IgD-negative memory B cell (primary cell): Measurements from ENCODE around the gene RNF168. TPM values are rescaled to one million over a fixed set of nuclear protein-coding genes. Genes with fewer than 3 reads are reported as not detected.
"Not testable (repeated sequence)": the region's sequence is repeated elsewhere in the genome, so short reads cannot be mapped to it uniquely, and the experiment has no call there.

Experiments used
- H3K27ac Mint-ChIP-seq, 3 donors: one replicate each; pipeline ENCODE4 v1.8.0; 2020 to 2022; ENCODE audit warnings: mild to moderate bottlenecking in 3 of 3, mixed read lengths in 3 of 3, moderate library complexity in 1 of 3
- H3K27me3 Mint-ChIP-seq: one replicate; pipeline ENCODE4 v1.8.0; 2021; ENCODE audit warnings: mixed read lengths
- H3K36me3 Mint-ChIP-seq: one replicate; pipeline ENCODE4 v1.8.0; 2020; ENCODE audit warnings: mild to moderate bottlenecking, mixed read lengths
- H3K4me1 Mint-ChIP-seq, 3 donors: one replicate each; pipeline ENCODE4 v1.8.0; 2020 to 2022; ENCODE audit warnings: mixed read lengths in 3 of 3, mild to moderate bottlenecking in 1 of 3
- H3K4me3 Mint-ChIP-seq, 4 donors: one replicate each; pipeline ENCODE4 v1.8.0; 2020 to 2022; ENCODE audit warnings: mild to moderate bottlenecking in 4 of 4, mixed read lengths in 4 of 4, moderate library complexity in 3 of 4
- H3K9me3 Mint-ChIP-seq, 3 donors: one replicate each; pipeline ENCODE4 v1.8.0; 2020 to 2021; ENCODE audit warnings: mixed read lengths in 3 of 3, mild to moderate bottlenecking in 1 of 3
- polyA plus RNA-seq: library from polyadenylated mRNA; unstranded; fragments of 300-500 nt; fragmentation: Illumina TruSeq; gene quantifications from one replicate; pipeline ENCODE4 v1.2.3, GENCODE V29; 2021

Gene RNF168
- polyA plus RNA-seq, 1 donor from 2014 or later, result 13.1 TPM

- peaks cover 6% of the 10 kb centered on the region for H3K36me3 Mint-ChIP-seq
- peaks cover 0 to 6% (median 0%) of the 10 kb centered on the region in 3 donors for H3K4me1 Mint-ChIP-seq
- H3K9me3 Mint-ChIP-seq, result peaks cover 0 to 2% (median 0%) of the 10 kb centered on the region in 3 donors
- no peak overlapping the region for H3K4me3 Mint-ChIP-seq
- no peaks in the 10 kb centered on the region for H3K27me3 Mint-ChIP-seq
- no peak overlapping the region for H3K27ac Mint-ChIP-seq
Observed at GRCh38 chr3:196463478-196463756, 40.2 kb downstream of the RNF168 start.

- not testable (repeated sequence) for H3K27ac Mint-ChIP-seq
Observed at GRCh38 chr3:196462680-196463477, 40.7 kb downstream of the RNF168 start.

GRCh38 chr3:196458063-196458462 lies 45.5 kb downstream of the RNF168 start:
- Mint-ChIP-seq H3K4me3 (no peak overlapping the region), H3K27me3 (no peaks in the 10 kb centered on the region), H3K27ac (no peak overlapping the region), H3K4me1 (peaks cover 0 to 4% (median 0%) of the 10 kb centered on the region in 3 donors), H3K36me3 (peaks cover under 1% of the 10 kb centered on the region), H3K9me3 (peaks cover 0 to 2% (median 0%) of the 10 kb centered on the region in 3 donors)

More at GRCh38 chr3:196462680-196463477, 40.7 kb downstream of the RNF168 start:
- H3K9me3 Mint-ChIP-seq, H3K36me3 Mint-ChIP-seq, H3K27me3 Mint-ChIP-seq, H3K4me3 Mint-ChIP-seq, H3K4me1 Mint-ChIP-seq: not testable (repeated sequence)

DNA sequence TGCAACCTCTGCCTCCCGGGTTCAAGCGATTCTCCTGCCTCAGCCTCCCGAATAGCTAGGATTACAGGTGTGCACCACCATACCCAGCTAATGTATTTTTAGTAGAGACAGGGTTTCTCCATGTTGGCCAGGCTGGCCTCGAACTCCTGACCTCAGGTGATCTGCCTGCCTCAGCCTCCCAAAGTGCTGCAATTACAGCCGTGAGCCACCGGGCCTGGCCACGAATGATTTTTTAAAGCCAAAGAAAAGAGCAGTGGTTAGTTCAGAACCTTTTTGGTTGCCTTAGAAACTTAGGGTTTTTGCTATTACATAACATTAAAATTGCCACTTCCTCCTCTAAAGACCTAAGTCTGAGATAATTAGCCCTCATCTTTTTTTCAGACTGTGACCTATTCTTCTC lies 46.1 kb downstream of the RNF168 start:
- not testable (repeated sequence) for H3K27me3 Mint-ChIP-seq, H3K36me3 Mint-ChIP-seq, H3K9me3 Mint-ChIP-seq, H3K4me3 Mint-ChIP-seq, H3K4me1 Mint-ChIP-seq
- peak overlapping the region in 2 of 3 donors; percentile 12 to 63 for H3K27ac Mint-ChIP-seq

DNA sequence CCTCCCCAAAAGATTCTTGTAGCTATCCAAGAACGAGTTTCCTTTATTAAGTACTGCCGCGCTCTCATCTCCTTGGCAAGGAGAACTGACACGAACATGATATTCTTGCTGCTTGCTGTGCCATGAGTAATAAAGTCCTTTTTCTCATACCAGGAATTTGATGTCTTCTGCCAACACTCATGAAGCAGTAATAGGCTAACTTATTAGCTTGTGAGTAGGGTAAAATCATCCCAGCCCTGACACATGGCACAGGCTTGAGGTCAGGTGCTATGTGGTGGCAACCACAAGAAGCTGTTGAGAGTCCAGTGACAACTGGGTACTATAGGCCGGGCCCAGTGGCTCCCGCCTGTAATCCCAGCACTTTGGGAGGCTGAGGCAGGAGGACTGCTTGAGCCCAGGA lies 48.6 kb downstream of the RNF168 start:
- peaks cover 0 to 4% (median 0%) of the 10 kb centered on the region in 3 donors for H3K4me1 Mint-ChIP-seq
- no peaks in the 10 kb centered on the region for H3K27me3 Mint-ChIP-seq

DNA sequence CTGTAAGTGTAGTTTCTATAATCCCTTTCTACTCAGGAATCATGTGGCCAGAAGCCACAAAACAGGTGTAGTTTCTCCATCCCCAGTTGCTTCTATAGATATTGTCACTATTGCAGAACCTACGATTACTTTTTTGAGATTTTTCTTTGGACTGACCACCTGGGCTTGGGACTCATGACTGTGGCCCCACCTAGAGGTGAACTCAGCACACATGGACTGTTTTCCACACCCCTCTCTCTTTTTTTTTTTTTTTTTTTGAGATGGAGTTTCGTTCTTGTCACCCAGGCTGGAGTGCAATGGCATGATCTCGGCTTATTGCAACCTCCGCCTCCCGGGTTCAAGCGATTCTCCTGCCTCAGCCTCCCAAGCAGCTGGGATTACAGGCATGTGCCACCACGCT lies 58.2 kb downstream of the RNF168 start:
- H3K9me3 Mint-ChIP-seq, H3K27me3 Mint-ChIP-seq, H3K4me3 Mint-ChIP-seq, H3K36me3 Mint-ChIP-seq, H3K27ac Mint-ChIP-seq: not testable (repeated sequence)
- peaks cover 9 to 11% (median 10%) of the 10 kb centered on the region in 3 donors for H3K4me1 Mint-ChIP-seq

More for the DNA sequence above, 48.6 kb downstream of the RNF168 start:
- Mint-ChIP-seq H3K27ac (no peak overlapping the region), H3K36me3 (peaks cover 7% of the 10 kb centered on the region), H3K4me3 (no peak overlapping the region), H3K9me3 (no peaks in the 10 kb centered on the region)

- Mint-ChIP-seq H3K4me1 (peaks cover 13 to 16% (median 15%) of the 10 kb centered on the region in 3 donors), H3K36me3 (peaks cover 7% of the 10 kb centered on the region), H3K4me3 (no peak overlapping the region), H3K27me3 (no peaks in the 10 kb centered on the region), H3K9me3 (no peaks in the 10 kb centered on the region), H3K27ac (no peak overlapping the region)
Observed at GRCh38 chr3:196444500-196444894, 59.1 kb downstream of the RNF168 start.

DNA sequence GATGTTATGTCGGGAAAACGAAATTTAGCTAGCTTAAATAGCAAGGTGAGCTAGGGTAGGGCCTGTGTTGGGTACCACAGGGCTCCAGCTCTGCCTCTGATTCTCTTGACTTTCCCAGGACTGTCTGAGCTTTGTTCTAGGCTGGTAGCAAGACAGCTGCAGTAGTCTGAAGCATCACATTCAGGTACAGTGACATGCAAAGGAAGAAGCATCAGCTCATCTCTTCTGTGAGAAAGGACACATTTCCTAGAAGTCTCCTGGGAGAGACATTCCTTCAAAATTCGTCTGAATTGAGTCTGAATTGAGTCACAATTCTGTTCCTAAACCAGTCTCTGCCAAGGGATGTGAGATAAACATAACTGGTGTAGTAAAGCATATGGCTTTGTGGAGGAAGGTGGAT lies 62.9 kb downstream of the RNF168 start:
- no peak overlapping the region for H3K27ac Mint-ChIP-seq
- no peaks in the 10 kb centered on the region for H3K27me3 Mint-ChIP-seq
- H3K9me3 Mint-ChIP-seq, result no peaks in the 10 kb centered on the region
- H3K4me3 Mint-ChIP-seq, result peak overlapping the region in 2 of 4 donors; percentile 36 to 56
- H3K36me3 Mint-ChIP-seq, result peaks cover 2% of the 10 kb centered on the region
- H3K4me1 Mint-ChIP-seq, result peaks cover 13 to 18% (median 15%) of the 10 kb centered on the region in 3 donors

GRCh38 chr3:196440041-196440537 lies 63.5 kb downstream of the RNF168 start:
- Mint-ChIP-seq H3K36me3 (no peaks in the 10 kb centered on the region), H3K4me3 (peak overlapping the region in 1 of 4 donors; percentile 36), H3K4me1 (peaks cover 13 to 18% (median 15%) of the 10 kb centered on the region in 3 donors), H3K9me3 (no peaks in the 10 kb centered on the region), H3K27ac (peak overlapping the region in 2 of 3 donors; percentile 35 to 68), H3K27me3 (no peaks in the 10 kb centered on the region)

DNA sequence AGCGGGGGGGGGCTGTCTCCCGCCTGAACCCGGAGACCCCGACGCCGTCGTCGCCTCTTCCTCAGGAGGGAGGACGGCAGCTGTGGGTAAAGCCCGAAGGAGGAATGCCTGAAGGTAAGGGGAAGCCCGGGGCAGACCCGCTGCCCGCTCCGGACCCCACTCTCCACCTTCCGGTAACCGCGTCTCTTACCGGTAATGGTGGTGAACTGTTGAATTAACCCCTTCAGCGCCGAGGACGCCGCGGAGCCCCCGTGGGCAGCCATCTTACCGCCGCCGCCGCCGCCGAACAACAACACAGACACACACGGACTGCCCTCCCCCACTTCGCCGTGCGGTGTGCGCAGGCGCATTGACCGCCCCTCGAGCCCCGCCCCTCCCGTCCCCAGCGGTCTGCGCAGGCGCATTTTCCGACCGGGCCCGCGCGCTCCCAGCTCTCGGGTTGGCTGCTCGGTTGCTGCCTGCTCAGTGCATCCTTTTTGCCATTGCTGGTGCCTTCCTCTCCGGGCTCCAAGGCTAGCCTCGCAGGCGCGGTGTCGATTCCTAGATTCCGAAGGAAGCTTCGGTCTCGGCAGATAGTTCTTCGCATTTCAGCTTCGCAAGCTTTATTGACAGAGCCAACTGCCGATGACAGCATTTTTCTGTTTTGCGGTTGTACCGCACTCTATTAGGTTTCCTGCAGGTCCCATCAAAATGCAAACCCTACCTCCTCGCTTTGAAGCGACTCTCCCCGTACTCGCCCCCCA lies 71.3 kb downstream of the RNF168 start, which contains the start of gene UBXN7:
UBXN7 (minus strand) TSS at position 291 of the 743 bp plus-strand sequence; CDS start at position 263, 28 bp downstream.
- Mint-ChIP-seq H3K36me3 (peaks cover 1% of the 10 kb centered on the region), H3K27me3 (no peaks in the 10 kb centered on the region), H3K4me3 (peak within 1 kb of the TSS; percentile 80 to 99 (median 94)), H3K9me3 (no peaks in the 10 kb centered on the region), H3K4me1 (peaks cover 10 to 16% (median 12%) of the 10 kb centered on the region in 3 donors), H3K27ac (peak within 1 kb of the TSS; percentile 68 to 97 (median 91))

DNA sequence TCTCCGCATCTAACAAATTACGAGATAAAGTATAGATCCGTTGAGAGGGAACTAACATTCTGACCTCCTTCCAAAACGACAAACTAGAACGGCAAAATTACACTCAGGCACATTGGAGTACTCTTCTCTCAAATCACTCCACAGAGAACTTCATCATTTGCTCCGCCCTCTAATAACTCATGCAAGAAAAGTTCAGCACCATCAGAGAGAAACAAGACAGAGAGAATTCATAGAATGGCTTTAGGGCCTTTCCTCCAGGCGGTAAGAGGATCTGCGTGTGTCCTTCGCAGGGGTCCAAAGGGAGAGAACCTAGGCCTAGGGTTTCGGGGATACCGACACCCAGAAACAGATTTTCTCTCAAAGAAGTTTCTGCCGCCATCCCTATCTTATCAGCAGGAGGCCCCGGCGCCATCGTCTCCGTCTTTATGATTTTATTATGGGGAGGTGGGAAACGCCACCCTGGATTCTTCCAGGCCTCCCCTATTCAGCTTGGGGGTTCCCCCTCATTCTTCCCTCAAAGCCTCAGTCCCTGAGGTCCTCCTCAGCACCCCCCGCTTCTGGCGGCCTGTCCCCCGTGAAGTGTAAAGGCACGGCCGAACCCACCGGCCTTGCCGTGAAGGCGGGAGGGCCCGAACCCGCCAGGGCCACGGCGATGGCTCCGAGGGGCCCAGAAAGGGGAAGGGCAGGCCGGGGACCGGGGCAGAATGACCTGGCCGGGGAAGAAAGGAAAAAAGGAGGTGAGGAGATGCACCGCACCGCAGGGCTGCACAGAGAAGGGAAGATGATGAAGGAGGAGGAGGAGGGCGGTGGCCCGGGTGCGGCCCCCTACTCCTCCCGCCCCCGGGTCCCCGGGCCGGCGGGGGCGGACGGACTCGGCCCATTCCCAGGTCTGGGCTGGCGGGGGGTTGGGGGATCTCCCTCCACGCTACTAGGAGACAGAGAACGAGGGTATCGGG lies 72.1 kb downstream of the RNF168 start:
- Mint-ChIP-seq H3K4me3 (peak overlapping the region; percentile 80 to 99 (median 94)), H3K27me3 (no peaks in the 10 kb centered on the region), H3K9me3 (no peaks in the 10 kb centered on the region), H3K4me1 (peaks cover 12 to 18% (median 15%) of the 10 kb centered on the region in 3 donors), H3K36me3 (peaks cover 1% of the 10 kb centered on the region), H3K27ac (peak overlapping the region; percentile 68 to 97 (median 91))

DNA sequence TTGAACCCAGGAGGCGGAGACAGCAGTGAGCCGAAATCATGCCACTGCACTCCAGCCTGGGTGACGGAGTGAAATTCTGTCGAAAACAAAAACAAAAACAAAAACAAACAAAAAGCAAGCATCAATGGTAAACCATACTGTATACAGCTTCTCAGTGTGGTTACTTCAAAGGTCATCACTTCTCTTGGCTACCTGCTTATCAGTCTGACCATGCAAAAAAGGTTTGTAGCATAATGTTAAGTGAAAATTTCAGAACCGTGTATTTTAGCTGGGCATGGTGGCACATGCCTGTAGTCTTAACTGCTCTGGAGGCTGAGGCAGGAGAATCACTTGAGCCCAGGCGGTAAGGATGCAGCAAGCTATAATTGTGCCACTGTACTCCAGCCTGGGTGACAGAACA lies 75.5 kb downstream of the RNF168 start:
- H3K4me1 Mint-ChIP-seq, result peaks cover 12 to 27% (median 25%) of the 10 kb centered on the region in 3 donors

DNA sequence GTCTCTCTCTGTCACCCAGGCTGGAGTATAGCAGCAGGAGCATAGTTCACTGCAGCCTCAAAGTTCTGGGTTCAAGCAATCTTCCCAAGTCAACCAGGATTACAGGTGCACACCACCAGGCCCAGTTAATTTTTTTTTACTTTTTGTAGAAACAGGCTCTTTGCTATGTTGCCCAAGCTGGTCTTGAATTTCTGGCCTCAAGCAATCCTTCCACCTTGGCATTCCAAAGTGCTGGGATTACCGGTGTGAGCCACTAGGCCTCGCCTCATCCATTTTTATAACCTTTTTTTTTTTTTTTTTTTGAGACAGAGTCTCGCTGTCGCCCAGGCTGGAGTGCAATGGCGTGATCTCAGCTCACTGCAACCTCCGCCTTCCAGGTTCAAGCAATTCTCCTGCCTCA lies 79.1 kb downstream of the RNF168 start:
- peaks cover 13 to 31% (median 29%) of the 10 kb centered on the region in 3 donors for H3K4me1 Mint-ChIP-seq
- H3K27ac Mint-ChIP-seq, H3K27me3 Mint-ChIP-seq: not testable (repeated sequence)

More for the DNA sequence above, 75.5 kb downstream of the RNF168 start:
- peak overlapping the region in 1 of 3 donors; percentile 62 for H3K27ac Mint-ChIP-seq
- H3K27me3 Mint-ChIP-seq, result no peaks in the 10 kb centered on the region
- peaks cover 1% of the 10 kb centered on the region for H3K36me3 Mint-ChIP-seq
- no peaks in the 10 kb centered on the region for H3K9me3 Mint-ChIP-seq
- H3K4me3 Mint-ChIP-seq, result peak overlapping the region in 2 of 4 donors; percentile 58 to 62

GRCh38 chr3:196423044-196423781 lies 80.4 kb downstream of the RNF168 start:
- H3K36me3 Mint-ChIP-seq, result no peaks in the 10 kb centered on the region
- peaks cover 17 to 39% (median 38%) of the 10 kb centered on the region in 3 donors for H3K4me1 Mint-ChIP-seq
- H3K9me3 Mint-ChIP-seq, result no peaks in the 10 kb centered on the region
- no peak overlapping the region for H3K4me3 Mint-ChIP-seq
- no peaks in the 10 kb centered on the region for H3K27me3 Mint-ChIP-seq
- H3K27ac Mint-ChIP-seq, result no peak overlapping the region

More for the DNA sequence above, 79.1 kb downstream of the RNF168 start:
- H3K36me3 Mint-ChIP-seq, H3K9me3 Mint-ChIP-seq, H3K4me3 Mint-ChIP-seq: not testable (repeated sequence)
